Nucleus accumbens (tissue), 56 donors: ENCODE results near the gene VN1R4.
A peak's percentile ranks its signal among the peaks of the same experiment; 100 is the strongest.
"Not testable (repeated sequence)": the region's sequence is repeated elsewhere in the genome, so short reads cannot be mapped to it uniquely, and the experiment has no call there.

ENCODE experiments used
- DNase-seq, 56 donors: peaks; one replicate each; lab custom pipeline; 2025; lab: John Stamatoyannopoulos, UW

VN1R4 gene

DNA sequence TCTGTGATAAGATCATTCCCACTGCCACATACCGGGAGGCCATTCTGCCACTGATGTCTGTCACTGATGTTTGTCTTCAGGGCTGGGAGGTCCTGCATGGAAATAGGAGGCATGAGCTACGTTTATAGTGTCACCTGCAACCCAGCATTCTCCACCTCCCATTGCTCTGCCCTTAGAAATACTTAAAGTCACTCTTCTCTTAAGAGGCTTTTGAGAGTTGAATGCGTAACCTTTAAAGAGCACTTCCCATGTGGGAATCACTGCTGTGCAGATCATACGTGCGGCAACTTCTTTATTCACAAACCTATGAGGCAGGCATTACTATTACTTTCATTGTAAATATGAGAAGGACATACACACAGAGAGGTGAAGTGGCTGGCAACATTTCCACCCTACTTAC, at the start of gene VN1R4:
Gene VN1R4, minus strand, starts transcription at position 101 of the 400 bp plus-strand sequence. Its CDS starts 58 bp downstream, at position 43.
- not testable (repeated sequence) for DNase-seq

GRCh38 chr19:53311897-53312296, 44.4 kb upstream of the VN1R4 start:
- no peak for DNase-seq

GRCh38 chr19:53311044-53311443, 43.5 kb upstream of the VN1R4 start:
- no peak for DNase-seq

- DNase-seq, result peak in 25 of 56 donors; percentile 1 to 40 (median 12)
These were observed 40.9 kb upstream of the VN1R4 start for GRCh38 chr19:53308339-53308811.

DNA sequence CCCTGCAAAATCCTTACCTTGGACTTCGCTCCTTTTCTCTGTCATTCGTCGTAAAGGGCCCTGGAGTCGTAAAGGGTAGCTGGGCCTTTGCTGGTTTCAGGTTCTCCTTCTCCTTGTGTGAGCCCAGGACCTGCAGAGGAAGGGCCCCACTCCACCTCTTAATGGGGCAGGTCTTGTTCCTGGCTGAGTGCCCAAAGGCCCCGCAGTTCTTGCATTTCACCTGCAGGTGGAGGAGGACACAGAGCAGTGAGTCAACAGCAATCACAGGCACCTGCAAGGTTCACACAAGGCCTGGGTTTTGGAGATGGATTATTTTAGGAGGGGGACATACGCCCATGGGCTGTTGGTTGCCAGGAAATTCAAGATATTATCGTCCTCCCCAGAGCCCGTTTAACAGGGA, 33.8 kb upstream of the VN1R4 start:
- DNase-seq, result not testable (repeated sequence)

DNA sequence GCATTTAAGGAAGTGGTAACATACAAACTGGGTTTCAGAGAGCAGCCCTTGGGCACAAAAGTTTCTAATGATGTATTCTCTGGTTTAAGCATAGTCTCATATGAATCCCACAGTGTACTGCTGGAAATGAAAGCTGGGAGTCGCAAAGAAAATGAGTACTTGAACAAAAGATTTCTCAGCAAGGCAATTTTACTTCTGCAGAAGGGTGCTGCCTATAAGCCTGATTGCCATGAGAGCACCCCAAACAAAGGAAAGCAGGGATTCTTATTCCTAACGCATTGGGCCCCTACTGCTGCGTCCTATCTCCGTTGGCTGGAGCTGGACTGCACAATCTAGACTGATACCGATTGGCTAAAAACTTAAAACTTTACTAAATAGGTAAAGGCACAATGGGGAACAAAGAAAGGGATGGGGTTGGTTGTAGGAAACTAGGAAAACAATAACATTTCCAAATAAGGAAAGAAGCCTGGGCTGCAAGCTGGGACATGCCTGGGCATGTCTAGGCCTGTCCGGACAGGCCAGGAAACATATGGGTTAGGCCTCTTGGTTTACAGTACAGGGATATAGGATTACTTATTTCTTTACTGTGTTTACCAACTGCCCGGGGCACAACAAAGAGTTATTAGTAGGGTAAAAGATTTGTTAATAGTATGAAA, 27.4 kb upstream of the VN1R4 start:
- no peak for DNase-seq

GRCh38 chr19:53290758-53291549, 23.4 kb upstream of the VN1R4 start:
- no peak for DNase-seq

DNA sequence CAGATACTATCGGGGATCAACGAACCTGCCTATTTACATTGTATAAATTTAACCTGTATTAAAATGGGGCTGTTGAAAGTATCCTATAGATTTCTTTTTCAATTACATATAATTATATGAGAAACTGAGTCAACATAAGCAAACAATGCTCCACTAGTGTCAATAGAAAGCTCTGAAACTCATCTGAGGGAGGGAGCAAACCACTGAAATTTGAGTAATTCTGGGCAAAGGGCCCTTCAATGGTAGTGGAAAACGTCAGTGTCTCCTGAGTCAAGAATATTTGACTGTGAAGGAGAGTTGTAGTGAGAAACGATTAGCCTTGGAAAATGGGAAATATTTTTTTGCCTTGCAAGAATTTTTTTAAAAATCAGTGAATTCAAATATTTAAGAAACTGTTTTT, 17.6 kb upstream of the VN1R4 start:
- DNase-seq, result no peak

DNA sequence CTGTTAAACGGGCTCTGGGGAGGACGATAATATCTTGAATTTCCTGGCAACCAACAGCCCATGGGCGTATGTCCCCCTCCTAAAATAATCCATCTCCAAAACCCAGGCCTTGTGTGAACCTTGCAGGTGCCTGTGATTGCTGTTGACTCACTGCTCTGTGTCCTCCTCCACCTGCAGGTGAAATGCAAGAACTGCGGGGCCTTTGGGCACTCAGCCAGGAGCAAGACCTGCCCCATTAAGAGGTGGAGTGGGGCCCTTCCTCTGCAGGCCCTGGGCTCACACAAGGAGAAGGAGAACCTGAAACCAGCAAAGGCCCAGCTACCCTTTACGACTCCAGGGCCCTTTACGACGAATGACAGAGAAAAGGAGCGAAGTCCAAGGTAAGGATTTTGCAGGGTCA, 14.4 kb upstream of the VN1R4 start:
- DNase-seq, result not testable (repeated sequence)

- no peak for DNase-seq
These were observed 8.0 kb upstream of the VN1R4 start for GRCh38 chr19:53275480-53275879.

GRCh38 chr19:53272044-53272443, 4.5 kb upstream of the VN1R4 start:
- DNase-seq, result no peak

DNA sequence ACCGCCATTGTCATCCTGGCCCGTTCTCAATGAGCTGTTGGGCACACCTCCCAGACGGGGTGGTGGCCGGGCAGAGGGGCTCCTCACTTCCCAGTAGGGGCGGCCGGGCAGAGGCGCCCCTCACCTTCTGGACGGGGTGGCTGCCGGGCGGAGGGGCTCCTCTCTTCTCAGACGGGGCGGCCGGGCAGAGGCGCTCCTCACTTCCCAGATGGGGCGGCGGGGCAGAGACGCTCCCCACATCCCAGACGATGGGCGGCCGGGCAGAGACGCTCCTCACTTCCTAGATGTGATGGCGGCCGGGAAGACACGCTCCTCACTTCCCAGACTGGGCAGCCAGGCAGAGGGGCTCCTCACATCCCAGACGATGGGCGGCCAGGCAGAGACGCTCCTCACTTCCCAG, 2.3 kb upstream of the VN1R4 start:
- not testable (repeated sequence) for DNase-seq

DNA sequence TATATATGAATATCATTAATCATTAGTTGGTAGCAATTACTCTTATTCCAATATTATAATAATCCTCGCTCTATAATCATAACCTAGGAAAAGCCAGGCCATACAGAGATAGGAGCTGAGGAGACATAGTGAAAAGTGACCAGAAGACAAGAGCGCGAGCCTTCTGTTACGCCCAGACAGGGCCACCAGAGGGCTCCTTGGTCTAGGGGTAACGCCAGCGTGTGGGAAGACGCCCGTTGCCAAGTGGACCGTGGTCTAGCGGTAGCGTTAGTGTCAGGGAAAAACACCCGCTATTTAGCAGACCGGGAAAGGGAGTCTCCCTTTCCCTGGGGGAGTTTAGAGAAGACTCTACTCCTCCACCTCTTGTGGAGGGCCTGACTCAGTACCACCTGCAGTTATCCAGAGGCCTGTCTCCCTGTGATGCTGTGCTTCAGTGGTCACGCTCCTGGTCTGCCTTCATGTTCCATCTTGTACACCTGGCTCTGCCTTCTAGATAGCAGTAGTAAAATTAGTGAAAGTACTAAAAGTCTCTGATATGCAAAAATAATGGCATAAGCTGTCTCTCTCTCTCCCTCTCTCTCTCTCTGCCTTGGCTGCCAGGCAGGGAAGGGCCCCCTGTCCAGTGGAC, 9.7 kb downstream of the VN1R4 start, which contains the start of gene VN1R2:
Gene VN1R2, plus strand, starts transcription at position 578 of the 628 bp plus-strand sequence. CDS start 84 bp downstream, outside the sequence.
- not testable (repeated sequence) for DNase-seq

GRCh38 chr19:53254411-53255341, 12.8 kb downstream of the VN1R4 start, which contains the start of gene ZNF677:
TSS of gene ZNF677 (minus strand) at chr19:53254873. CDS start at chr19:53251550, 3,323 bp downstream.
- peak; percentile 18 to 98 (median 91) for DNase-seq

GRCh38 chr19:53246498-53246897, 21.0 kb downstream of the VN1R4 start:
- no peak for DNase-seq

- no peak for DNase-seq
These were observed 30.3 kb downstream of the VN1R4 start for GRCh38 chr19:53237114-53237777.

DNA sequence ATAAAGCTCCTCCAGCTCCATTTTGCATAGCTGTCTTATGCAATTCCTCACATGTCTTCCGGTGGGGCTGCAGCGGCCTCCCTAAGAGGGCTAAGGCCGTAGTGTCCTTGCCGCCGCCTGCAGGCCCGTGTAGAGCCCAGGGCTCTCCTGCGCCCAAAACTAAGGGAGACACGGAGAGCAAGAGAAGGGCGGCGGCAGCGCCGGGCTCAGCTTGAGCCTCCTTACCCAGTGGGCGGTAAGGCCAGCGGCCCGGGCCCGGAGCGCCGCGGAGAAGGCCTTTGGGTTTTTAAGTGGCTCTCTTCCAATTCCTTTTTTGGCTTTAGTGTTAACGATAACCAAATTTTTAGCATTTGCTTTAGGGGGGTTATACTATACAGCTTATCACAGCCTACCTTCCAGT, 42.9 kb downstream of the VN1R4 start:
- no peak for DNase-seq

DNA sequence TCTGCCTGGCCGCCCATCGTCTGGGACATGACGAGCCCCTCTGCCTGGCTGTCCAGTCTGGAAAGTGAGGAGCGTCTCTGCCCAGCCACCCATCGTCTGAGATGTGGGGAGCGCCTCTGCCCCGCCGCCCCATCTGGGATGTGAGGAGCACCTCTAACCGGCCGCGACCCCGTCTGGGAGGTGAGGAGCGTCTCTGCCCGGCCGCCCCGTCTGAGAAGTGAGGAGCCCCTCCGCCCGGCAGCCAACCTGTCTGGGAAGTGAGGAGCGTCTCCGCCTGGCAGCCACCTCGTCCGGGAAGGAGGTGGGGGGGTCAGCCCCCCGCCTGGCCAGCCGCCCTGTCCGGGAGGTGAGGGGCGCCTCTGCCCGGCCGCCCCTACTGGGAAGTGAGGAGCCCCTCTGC, 44.8 kb downstream of the VN1R4 start:
- not testable (repeated sequence) for DNase-seq
